Spinal cord (tissue), 10 donors: ENCODE results near the gene GLI2. TPM values are rescaled to one million over a fixed set of nuclear protein-coding genes. Genes with fewer than 3 reads are reported as not detected.
A peak's percentile ranks its signal among the peaks of the same experiment; 100 is the strongest.

Experiments
- DNase-seq, 6 donors: peaks; one replicate each; pipeline versions ENCODE4 v3.0.0 to v3.0.0-alpha.2; 2013 to 2015; ENCODE audit warnings: low spot score in 6 of 6, low read depth in 4 of 6
- H3K27ac ChIP-seq: one replicate; pipeline ENCODE4 v1.5.1; 2013; ENCODE audit warnings: low read depth, low read length, control low read depth
- H3K27me3 ChIP-seq: one replicate; pipeline ENCODE4 v1.6.1; 2013; ENCODE audit warnings: low read length; ENCODE audit not compliant: control insufficient read depth, insufficient read depth
- H3K36me3 ChIP-seq: one replicate; pipeline ENCODE4 v1.6.1; 2013; ENCODE audit warnings: low read length; ENCODE audit not compliant: control insufficient read depth, insufficient read depth
- H3K4me1 ChIP-seq: one replicate; pipeline ENCODE4 v1.6.1; 2013; ENCODE audit warnings: low read length; ENCODE audit not compliant: control insufficient read depth, insufficient read depth
- H3K4me3 ChIP-seq: one replicate; pipeline ENCODE4 v1.5.1; 2013; ENCODE audit warnings: low read depth, low read length, control low read depth
- H3K9me3 ChIP-seq: one replicate; pipeline ENCODE4 v1.6.1; 2013; ENCODE audit warnings: low read length; ENCODE audit not compliant: control insufficient read depth, insufficient read depth
- WGBS: methylation state at CpG from one replicate; pipeline ENCODE4 v1.1.5; 2013; ENCODE audit warnings: missing lambda C conversion rate; ENCODE audit not compliant: insufficient coverage; 5-methylcytosine and 5-hydroxymethylcytosine counted together
- polyA plus RNA-seq, 2 donors: library from polyadenylated mRNA; unstranded; fragments of 120-200 nt; gene quantifications; one replicate each; pipeline ENCODE4 v1.2.1, GENCODE V29; 2013; ENCODE audit not compliant: insufficient read length in 2 of 2
- total RNA-seq, 2 donors: library from RNA; depleted of rRNA in 1 of 2; stranded (reverse); fragments of 120-200 nt in 1 of 2; fragments of >200 nt in 1 of 2; gene quantifications; one replicate each; pipeline versions ENCODE4 v1.2.3 to v1.2.4, GENCODE V29; 2013 to 2014
- donor health status: healthy.

Gene GLI2
- total and polyA plus RNA-seq, 4 donors, result 5.0 to 9.9 (median 9.7) TPM

DNA sequence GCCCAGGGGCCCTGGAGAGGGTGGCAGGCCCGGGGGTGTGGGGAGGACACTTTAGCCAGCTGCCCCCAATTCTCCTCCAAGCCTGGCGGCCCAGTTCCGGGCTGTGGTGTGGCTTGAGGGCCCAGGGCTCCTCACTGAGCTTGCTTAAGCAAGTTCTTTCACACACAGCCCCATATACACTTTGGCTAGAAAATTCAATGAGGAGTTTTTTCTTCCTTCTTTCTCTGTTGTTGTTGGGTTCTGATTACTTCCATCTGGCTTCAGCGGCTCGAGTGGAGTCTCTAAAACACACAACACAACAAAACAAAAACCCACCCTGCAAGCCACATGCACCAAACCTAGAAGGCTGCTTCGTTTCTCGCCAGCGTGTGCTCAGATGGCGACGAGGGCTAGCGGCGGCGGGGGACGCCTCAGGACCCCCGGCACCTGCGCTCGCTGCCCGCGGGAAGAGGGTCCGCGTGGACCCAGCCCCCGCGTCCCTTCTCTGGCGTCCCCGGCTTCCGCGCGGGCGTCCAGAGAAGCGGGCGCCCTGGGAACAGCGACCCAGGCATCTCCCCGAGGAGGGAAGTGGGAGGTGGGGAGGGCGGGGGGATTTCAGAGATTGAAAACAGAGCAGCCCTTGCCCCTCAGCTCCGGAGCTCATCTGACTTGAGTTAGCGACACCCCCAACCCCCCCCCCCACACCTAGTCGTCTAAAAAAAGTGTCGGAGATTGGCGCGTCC, 577 bp upstream of the GLI2 start:
- no peaks in the 10 kb centered on the region for H3K36me3 ChIP-seq
- H3K9me3 ChIP-seq, result no peaks in the 10 kb centered on the region
- H3K27me3 ChIP-seq, result peaks cover 53% of the 10 kb centered on the region
- H3K27ac ChIP-seq, result peak overlapping the region; percentile 69
- peaks cover 43% of the 10 kb centered on the region for H3K4me1 ChIP-seq
- 2% methylated on average over 26 of the region's 40 CpGs for WGBS
- peak overlapping the region; percentile 35 for H3K4me3 ChIP-seq
- DNase-seq, result peak in 2 of 6 donors; percentile 40 to 70

DNA sequence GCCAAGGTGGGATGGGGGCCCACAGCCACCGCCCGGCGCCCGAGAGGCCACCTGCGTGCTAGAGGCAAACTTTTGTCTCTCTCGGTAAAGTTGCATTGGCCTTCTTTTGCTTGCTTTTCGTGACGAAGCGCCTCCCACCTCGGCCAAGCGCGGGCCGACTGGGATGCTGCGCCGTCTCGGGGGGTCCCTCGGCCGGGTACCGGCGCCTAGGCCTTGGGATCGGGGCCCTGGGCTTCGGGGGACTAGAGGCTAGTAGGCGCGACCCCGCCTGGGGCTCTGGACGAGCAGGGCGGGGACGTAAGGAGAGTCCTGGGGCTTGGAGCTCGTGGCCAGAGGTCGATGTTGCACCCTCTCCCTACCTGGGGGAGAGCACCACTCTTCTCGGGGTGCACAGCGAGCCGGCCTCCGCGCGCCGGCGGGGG, 545 bp downstream of the GLI2 start:
- peak in 1 of 6 donors; percentile 69 for DNase-seq
- 0% methylated on average over 38 of the region's 38 CpGs for WGBS
- peaks cover 63% of the 10 kb centered on the region for H3K27me3 ChIP-seq

GRCh38 chr2:120736624-120737339, 1.1 kb downstream of the GLI2 start:
- Histone ChIP-seq H3K9me3 (no peaks in the 10 kb centered on the region), H3K27ac (peak overlapping the region; percentile 86), H3K4me3 (peak overlapping the region; percentile 62), H3K27me3 (peaks cover 65% of the 10 kb centered on the region), H3K36me3 (no peaks in the 10 kb centered on the region), H3K4me1 (peaks cover 52% of the 10 kb centered on the region)
- peak in 2 of 6 donors; percentile 77 to 90 for DNase-seq
- 0% methylated on average over 39 of the region's 48 CpGs for WGBS

More for the DNA sequence above, 545 bp downstream of the GLI2 start:
- H3K9me3 ChIP-seq, result no peaks in the 10 kb centered on the region
- peaks cover 50% of the 10 kb centered on the region for H3K4me1 ChIP-seq
- peak overlapping the region; percentile 86 for H3K27ac ChIP-seq
- peak overlapping the region; percentile 62 for H3K4me3 ChIP-seq
- no peaks in the 10 kb centered on the region for H3K36me3 ChIP-seq

DNA sequence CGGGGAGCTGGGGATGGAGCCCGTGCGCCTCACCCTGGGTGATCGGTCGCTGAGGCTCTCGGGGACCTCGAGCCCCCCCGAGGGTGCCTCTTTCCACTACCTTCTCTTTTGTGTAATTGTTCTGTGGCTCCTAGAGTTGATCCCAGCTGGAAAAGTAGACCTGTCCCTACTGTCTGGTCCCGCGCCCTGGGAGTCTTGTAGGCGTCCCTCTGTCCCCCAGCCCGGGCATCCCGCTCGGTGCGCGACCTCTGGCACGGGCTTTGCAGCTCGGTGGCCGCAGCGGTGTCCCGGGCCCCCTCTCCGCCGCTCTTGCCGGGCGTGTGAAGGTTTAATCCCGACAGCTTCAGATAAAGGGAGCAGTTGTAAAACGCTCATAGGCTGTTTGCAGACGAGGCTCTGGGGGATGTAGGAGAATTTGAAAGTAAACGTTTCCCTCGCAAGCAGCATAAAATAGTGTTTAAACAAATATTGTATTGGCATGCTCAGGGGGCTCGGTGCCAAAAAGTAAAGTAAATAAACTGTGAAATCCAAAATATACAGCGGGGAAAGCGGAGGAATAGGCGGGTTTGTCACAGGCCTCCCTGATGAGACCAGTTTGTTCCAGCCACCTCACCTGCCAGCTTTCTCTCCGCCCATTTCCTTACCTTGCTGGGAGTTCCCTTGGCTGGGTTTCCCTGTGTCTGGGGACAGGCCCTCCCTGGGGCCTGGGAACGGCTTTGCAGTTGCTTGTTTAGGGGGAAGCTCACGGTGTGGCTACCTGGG, 1.9 kb downstream of the GLI2 start:
- peaks cover 58% of the 10 kb centered on the region for H3K4me1 ChIP-seq
- WGBS, result 8% methylated on average over 29 of the region's 37 CpGs
- H3K9me3 ChIP-seq, result no peaks in the 10 kb centered on the region
- H3K27me3 ChIP-seq, result peaks cover 73% of the 10 kb centered on the region
- peak in 2 of 6 donors; percentile 59 to 69 for DNase-seq
- H3K4me3 ChIP-seq, result peak overlapping the region; percentile 62
- no peaks in the 10 kb centered on the region for H3K36me3 ChIP-seq
- peak overlapping the region; percentile 86 for H3K27ac ChIP-seq

GRCh38 chr2:120738117-120738516, 2.4 kb downstream of the GLI2 start:
- peak overlapping the region; percentile 86 for H3K27ac ChIP-seq
- 75% methylated on average over 6 of the region's 7 CpGs for WGBS
- DNase-seq, result no peak
- peaks cover 59% of the 10 kb centered on the region for H3K4me1 ChIP-seq
- H3K4me3 ChIP-seq, result peak overlapping the region; percentile 62
- H3K36me3 ChIP-seq, result no peaks in the 10 kb centered on the region
- no peaks in the 10 kb centered on the region for H3K9me3 ChIP-seq
- H3K27me3 ChIP-seq, result peaks cover 73% of the 10 kb centered on the region

GRCh38 chr2:120738786-120739437, 3.2 kb downstream of the GLI2 start:
- H3K4me1 ChIP-seq, result peaks cover 59% of the 10 kb centered on the region
- H3K4me3 ChIP-seq, result no peak overlapping the region
- H3K27me3 ChIP-seq, result peaks cover 74% of the 10 kb centered on the region

GRCh38 chr2:120739438-120740090, 3.9 kb downstream of the GLI2 start:
- DNase-seq, result peak in 2 of 6 donors; percentile 32 to 48
- H3K27ac ChIP-seq, result no peak overlapping the region
- H3K36me3 ChIP-seq, result no peaks in the 10 kb centered on the region
- H3K4me3 ChIP-seq, result no peak overlapping the region
- peaks cover 59% of the 10 kb centered on the region for H3K4me1 ChIP-seq
- H3K9me3 ChIP-seq, result no peaks in the 10 kb centered on the region
- WGBS, result 51% methylated on average over 5 of the region's 8 CpGs
- peaks cover 72% of the 10 kb centered on the region for H3K27me3 ChIP-seq

More at GRCh38 chr2:120738786-120739437, 3.2 kb downstream of the GLI2 start:
- 58% methylated on average over 8 of the region's 10 CpGs for WGBS
- H3K27ac ChIP-seq, result peak overlapping the region; percentile 16
- no peak for DNase-seq
- no peaks in the 10 kb centered on the region for H3K36me3 ChIP-seq
- H3K9me3 ChIP-seq, result no peaks in the 10 kb centered on the region

DNA sequence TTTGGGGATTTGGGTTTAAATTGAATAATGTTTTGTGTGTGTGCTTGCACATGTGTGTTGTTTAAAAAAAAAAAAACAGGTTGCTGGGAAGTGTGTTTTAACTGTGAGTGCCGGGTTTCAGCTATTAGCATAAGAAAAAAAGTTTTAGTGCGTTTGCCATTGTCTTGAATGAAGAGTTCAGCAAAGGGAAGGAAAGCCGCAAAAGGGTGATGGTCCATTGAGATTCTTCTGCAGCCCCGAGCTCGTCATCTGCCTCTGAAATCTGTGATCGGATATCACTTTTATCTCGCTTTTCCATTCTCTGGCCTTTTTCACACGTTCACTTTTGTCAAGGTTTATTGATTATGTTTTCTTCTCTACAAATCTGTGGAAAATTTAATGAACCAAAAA, 4.7 kb downstream of the GLI2 start:
- H3K4me1 ChIP-seq, result peaks cover 51% of the 10 kb centered on the region
- H3K4me3 ChIP-seq, result no peak overlapping the region
- WGBS, result 48% methylated on average over 3 of the region's 8 CpGs
- H3K36me3 ChIP-seq, result no peaks in the 10 kb centered on the region
- H3K27me3 ChIP-seq, result peaks cover 67% of the 10 kb centered on the region
- no peak for DNase-seq
- no peaks in the 10 kb centered on the region for H3K9me3 ChIP-seq
- H3K27ac ChIP-seq, result peak overlapping the region; percentile 47
